ENCODE results near the gene DTWD2. TPM values are rescaled to one million over a fixed set of nuclear protein-coding genes. Genes with fewer than 3 reads are reported as not detected.

The DTWD2 gene
- total and polyA plus RNA-seq, 3 donors from 2014 or later: 5.8 to 19.7 (median 15.8) TPM

DNA sequence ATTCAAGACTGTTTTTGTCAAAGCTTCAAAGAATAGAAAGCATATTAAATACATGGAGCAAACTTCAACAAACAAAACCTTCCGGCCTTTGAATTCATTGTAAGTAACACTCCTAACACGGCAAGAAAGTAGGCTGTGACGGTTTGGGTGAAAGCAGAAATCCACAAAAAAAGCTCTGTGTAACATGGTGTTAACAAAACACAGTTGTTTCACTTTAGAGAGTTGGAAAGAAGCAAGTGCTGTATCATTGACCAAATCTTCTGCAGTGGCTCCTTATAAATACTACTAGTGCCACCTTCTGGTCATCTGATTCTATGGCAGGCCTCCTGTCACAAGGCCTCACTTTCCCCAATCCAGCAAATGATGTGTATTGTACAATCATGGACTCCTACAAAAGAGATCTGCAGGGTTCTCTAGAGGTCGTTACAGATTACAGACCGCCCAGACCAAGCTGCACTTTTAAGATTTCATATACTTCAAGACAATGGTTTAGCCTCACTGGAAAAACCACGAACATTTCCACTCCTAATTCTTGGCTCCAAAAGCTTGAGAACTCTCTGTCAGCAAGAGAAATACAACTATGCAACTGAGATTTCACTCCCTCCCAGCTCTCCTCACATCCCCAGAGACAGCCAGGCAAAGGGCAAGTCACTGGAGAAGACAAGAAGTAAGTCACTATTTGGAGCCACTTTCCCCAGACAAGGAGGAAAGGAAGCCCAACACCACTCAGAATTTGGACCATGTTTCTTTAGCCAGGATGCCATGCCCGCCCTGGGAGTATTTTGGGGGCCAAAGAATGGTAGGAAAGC lies 196.2 kb downstream of the DTWD2 start:
- Histone ChIP-seq H3K4me3 (no peak overlapping the region), H3K27me3 (no peaks in the 10 kb centered on the region), H3K27ac (peak overlapping the region in 1 of 2 donors; percentile 28), H3K9me3 (no peaks in the 10 kb centered on the region), H3K36me3 (ENCODE audit: low read depth, missing control alignments) (no peaks in the 10 kb centered on the region), H3K4me1 (peaks cover 10% of the 10 kb centered on the region)
- intact Hi-C loops (cut with DNase I; ENCODE audit: low total_unique reads): no loop called here
- TF ChIP-seq, protein P1, sequence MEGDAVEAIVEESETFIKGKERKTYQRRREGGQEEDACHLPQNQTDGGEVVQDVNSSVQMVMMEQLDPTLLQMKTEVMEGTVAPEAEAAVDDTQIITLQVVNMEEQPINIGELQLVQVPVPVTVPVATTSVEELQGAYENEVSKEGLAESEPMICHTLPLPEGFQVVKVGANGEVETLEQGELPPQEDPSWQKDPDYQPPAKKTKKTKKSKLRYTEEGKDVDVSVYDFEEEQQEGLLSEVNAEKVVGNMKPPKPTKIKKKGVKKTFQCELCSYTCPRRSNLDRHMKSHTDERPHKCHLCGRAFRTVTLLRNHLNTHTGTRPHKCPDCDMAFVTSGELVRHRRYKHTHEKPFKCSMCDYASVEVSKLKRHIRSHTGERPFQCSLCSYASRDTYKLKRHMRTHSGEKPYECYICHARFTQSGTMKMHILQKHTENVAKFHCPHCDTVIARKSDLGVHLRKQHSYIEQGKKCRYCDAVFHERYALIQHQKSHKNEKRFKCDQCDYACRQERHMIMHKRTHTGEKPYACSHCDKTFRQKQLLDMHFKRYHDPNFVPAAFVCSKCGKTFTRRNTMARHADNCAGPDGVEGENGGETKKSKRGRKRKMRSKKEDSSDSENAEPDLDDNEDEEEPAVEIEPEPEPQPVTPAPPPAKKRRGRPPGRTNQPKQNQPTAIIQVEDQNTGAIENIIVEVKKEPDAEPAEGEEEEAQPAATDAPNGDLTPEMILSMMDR (IDR thresholded peaks at IDR 0.05): peak; percentile 55 to 74 (median 72)
- no peak for TF ChIP-seq POLR2A (IDR thresholded peaks at IDR 0.05)
- WGBS, 2 donors: 39 to 48% methylated on average over 7 of the region's 7 CpGs
- DNase-seq: peak; percentile 64

DNA sequence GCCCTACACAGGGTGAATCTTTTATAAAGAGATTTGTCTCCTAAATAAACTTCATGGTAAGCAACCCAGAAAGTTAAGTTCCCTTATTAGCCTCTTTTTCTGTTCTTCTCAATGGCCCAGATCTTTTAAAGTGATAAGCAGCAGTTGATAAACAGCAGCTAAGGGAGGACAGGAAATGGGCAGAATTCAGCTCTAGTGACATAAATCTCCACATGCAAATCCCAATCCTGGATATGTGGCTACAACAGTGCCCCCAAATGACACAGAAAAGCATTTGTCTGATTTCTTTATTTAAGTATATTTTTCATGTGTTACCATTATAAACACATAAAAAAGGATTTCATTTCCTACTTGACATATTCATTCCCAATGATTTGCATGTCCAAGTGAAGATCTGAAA lies 199.0 kb downstream of the DTWD2 start:
- Histone ChIP-seq H3K27me3 (no peaks in the 10 kb centered on the region), H3K4me3 (no peak overlapping the region), H3K9me3 (no peaks in the 10 kb centered on the region), H3K4me1 (peaks cover 10% of the 10 kb centered on the region), H3K27ac (no peak overlapping the region), H3K36me3 (ENCODE audit: low read depth, missing control alignments) (no peaks in the 10 kb centered on the region)
- TF ChIP-seq, protein P1 (IDR thresholded peaks at IDR 0.05): no peak
- TF ChIP-seq POLR2A (IDR thresholded peaks at IDR 0.05): no peak
- DNase-seq: no peak
- intact Hi-C loops (cut with DNase I; ENCODE audit: low total_unique reads): no loop called here

DNA sequence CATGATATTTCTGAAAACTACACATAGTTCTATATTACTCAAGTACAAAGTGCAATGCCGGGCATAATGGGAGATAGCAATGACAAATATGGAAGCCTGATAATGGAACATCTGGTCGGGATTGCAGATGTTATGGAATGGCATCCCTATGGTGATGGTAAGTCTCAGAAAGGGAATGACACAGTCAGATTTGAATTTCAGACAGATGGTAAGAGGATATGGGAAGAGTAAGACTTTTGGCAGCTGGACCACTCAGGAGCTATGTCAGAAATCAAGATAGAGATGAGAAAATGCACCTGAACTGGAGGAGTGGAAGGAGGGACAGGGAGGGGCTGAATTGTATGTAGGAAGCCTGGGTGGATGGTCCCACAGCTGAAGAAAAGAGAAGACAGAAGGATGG lies 200.0 kb downstream of the DTWD2 start:
- no peak for TF ChIP-seq POLR2A (IDR thresholded peaks at IDR 0.05)
- DNase-seq: no peak
- intact Hi-C loops (cut with DNase I; ENCODE audit: low total_unique reads): no loop called here

More for the DNA sequence above, 200.0 kb downstream of the DTWD2 start:
- Histone ChIP-seq H3K4me1 (peaks cover 10% of the 10 kb centered on the region), H3K9me3 (no peaks in the 10 kb centered on the region), H3K27ac (no peak overlapping the region), H3K27me3 (no peaks in the 10 kb centered on the region), H3K36me3 (ENCODE audit: low read depth, missing control alignments) (no peaks in the 10 kb centered on the region), H3K4me3 (no peak overlapping the region)
- WGBS, 2 donors: 91 to 100% methylated on average over 2 of the region's 2 CpGs

Small RNA genes lying within 50 kb of the gene (microRNA-seq; reads per million reads assigned to microRNA genes)
- gene MIR1244-2 (ENCODE audit: borderline number of aligned reads in 2 of 2, borderline replicate concordance in 1 of 2): 0 reads per million in 2 donors

Small RNA genes lying within 50 kb of the gene (small RNA-seq; reads per million reads assigned to genes)
- gene RNU6-373P: 0 reads per million in 2 donors

Other genes starting within 250 kb of the DTWD2 start
- gene DMXL1, start 82.5 kb upstream of the DTWD2 start, total RNA-seq: 10 to 100 TPM; 63.9 to 93.3 TPM
- gene DMXL1, start 82.5 kb upstream of the DTWD2 start, polyA plus RNA-seq (ENCODE audit: insufficient read depth, low read depth, low replicate concordance): 16.0 TPM

Measured in testis (tissue), 3 donors.